ENCODE data around the gene SLC7A6OS. TPM values are rescaled to one million over a fixed set of nuclear protein-coding genes. Genes with fewer than 3 reads are reported as not detected.
A peak's percentile ranks its signal among the peaks of the same experiment; 100 is the strongest.

Gene SLC7A6OS
- total RNA-seq, 4 donors from 2014 or later: 11.4 to 26.0 (median 18.3) TPM

DNA sequence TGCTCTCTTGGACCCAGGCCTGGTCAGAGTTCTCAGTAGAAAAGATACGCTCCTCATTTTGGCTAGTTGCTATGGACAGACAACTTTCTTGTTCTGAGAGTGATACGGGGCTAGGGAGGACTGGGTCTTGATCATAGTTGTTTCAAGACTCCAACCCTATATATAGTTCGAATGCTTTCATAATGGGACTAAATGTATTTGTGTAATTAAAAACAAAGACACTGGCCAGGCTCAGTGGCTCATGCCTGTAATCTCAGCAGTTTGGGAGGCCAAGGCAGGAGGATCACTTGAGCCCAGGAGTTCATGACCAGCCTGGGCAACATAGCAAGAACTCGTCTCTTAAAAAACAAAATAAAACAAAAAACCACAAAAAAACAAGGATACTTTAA, 28.7 kb downstream of the SLC7A6OS start:
- Histone ChIP-seq H3K4me1 (peaks cover 0 to 32% (median 28%) of the 10 kb centered on the region in 4 donors), H3K36me3 (peaks cover 0 to 12% (median 0%) of the 10 kb centered on the region in 3 donors), H3K9me3 (no peaks in the 10 kb centered on the region), H3K27me3 (no peaks in the 10 kb centered on the region), H3K4me3 (no peak overlapping the region), H3K27ac (peak overlapping the region in 1 of 4 donors; percentile 79)
- no peak for DNase-seq
- TF ChIP-seq, protein P1, sequence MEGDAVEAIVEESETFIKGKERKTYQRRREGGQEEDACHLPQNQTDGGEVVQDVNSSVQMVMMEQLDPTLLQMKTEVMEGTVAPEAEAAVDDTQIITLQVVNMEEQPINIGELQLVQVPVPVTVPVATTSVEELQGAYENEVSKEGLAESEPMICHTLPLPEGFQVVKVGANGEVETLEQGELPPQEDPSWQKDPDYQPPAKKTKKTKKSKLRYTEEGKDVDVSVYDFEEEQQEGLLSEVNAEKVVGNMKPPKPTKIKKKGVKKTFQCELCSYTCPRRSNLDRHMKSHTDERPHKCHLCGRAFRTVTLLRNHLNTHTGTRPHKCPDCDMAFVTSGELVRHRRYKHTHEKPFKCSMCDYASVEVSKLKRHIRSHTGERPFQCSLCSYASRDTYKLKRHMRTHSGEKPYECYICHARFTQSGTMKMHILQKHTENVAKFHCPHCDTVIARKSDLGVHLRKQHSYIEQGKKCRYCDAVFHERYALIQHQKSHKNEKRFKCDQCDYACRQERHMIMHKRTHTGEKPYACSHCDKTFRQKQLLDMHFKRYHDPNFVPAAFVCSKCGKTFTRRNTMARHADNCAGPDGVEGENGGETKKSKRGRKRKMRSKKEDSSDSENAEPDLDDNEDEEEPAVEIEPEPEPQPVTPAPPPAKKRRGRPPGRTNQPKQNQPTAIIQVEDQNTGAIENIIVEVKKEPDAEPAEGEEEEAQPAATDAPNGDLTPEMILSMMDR (IDR thresholded peaks at IDR 0.05): no peak
- no peak for TF ChIP-seq POLR2A (IDR thresholded peaks at IDR 0.05)

DNA sequence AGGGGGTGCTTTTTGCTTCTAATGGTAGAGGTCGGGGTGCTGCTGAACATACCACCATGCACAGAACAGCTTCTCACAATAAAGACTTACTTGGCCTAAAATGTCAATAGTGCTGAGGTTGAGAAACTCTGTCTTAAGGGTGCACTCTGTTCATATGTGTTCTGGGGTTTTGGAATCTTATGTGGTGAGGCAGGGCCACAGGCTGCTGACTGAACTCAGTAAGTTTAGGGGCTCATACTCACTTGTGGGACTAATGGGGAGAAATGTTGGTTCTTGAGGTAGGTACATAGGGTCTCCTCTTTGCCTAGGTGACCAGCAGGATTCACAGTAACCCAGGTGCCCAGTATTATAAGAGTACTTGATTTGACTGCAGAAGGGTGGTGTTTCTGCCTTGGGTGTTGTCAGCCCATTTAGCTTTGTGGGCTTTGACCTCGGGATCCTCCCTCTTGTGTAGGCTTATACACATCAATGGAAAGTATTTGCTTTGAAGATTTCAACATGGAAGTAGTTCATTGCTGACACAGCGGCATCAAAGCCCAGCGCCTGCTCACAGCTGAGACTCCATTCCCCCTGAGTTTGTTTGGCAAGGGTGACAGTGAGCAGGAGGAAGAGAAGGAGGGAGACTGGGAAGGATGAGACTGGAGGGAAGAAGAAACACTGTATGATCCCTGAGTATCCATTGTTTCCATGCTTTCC, 29.2 kb downstream of the SLC7A6OS start:
- H3K9me3 ChIP-seq: no peaks in the 10 kb centered on the region
- DNase-seq: no peak
- peak overlapping the region in 2 of 4 donors; percentile 6 to 79 for H3K27ac ChIP-seq
- peaks cover 0 to 28% (median 24%) of the 10 kb centered on the region in 4 donors for H3K4me1 ChIP-seq
- no peak overlapping the region for H3K4me3 ChIP-seq
- no peaks in the 10 kb centered on the region for H3K27me3 ChIP-seq
- no peak for TF ChIP-seq POLR2A (IDR thresholded peaks at IDR 0.05)
- TF ChIP-seq, protein P1 (IDR thresholded peaks at IDR 0.05): no peak
- H3K36me3 ChIP-seq: peaks cover 0 to 10% (median 0%) of the 10 kb centered on the region in 3 donors

GRCh38 chr16:68279726-68280558, 30.8 kb downstream of the SLC7A6OS start:
- Histone ChIP-seq H3K36me3 (peaks cover 0 to 14% (median 0%) of the 10 kb centered on the region in 3 donors), H3K27me3 (no peaks in the 10 kb centered on the region), H3K9me3 (no peaks in the 10 kb centered on the region), H3K27ac (peak overlapping the region in 1 of 4 donors; percentile 6), H3K4me1 (peaks cover 0 to 22% (median 12%) of the 10 kb centered on the region in 4 donors), H3K4me3 (no peak overlapping the region)
- DNase-seq: no peak
- TF ChIP-seq, protein P1 (IDR thresholded peaks at IDR 0.05): no peak

- Histone ChIP-seq H3K27me3 (no peaks in the 10 kb centered on the region), H3K27ac (peak overlapping the region; percentile 28 to 67 (median 36)), H3K4me3 (no peak overlapping the region), H3K9me3 (no peaks in the 10 kb centered on the region), H3K4me1 (peaks cover 0 to 26% (median 10%) of the 10 kb centered on the region in 4 donors), H3K36me3 (peaks cover 0 to 16% (median 0%) of the 10 kb centered on the region in 3 donors)
- no peak for DNase-seq
- no peak for TF ChIP-seq POLR2A (IDR thresholded peaks at IDR 0.05)
- TF ChIP-seq, protein P1 (IDR thresholded peaks at IDR 0.05): no peak
Observed at GRCh38 chr16:68276223-68276622, 34.5 kb downstream of the SLC7A6OS start.

DNA sequence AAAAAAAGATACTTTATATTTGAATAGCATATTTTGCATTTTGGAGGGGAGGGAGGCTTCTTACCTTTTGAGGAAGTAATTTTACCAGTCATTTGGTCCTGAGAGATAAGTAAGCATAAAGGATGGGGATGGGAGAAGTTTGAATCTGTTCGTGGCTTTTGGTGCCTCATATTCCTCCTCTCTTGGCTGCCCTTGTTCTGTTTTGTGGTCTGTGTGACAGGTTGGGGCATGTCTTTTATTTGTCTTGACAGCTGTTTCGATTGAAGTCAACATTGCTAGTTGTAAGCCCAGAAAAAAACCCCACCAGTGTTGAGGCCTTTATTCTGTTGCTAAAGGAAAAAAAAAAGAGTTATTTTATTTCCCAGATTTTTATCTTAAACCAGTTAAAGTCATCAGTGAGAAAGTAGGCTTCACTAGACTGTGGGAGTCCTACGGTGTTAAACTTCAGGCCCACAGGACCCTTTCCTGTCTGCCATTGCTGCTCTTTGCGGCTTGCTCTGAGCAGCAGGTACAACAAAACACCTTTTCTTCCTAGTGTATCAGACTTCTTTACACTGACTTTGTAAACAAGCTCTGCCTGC, 35.0 kb downstream of the SLC7A6OS start:
- Histone ChIP-seq H3K4me1 (peaks cover 0 to 26% (median 10%) of the 10 kb centered on the region in 4 donors), H3K27me3 (no peaks in the 10 kb centered on the region), H3K27ac (peak overlapping the region; percentile 35 to 67 (median 39)), H3K9me3 (no peaks in the 10 kb centered on the region), H3K36me3 (peaks cover 0 to 16% (median 0%) of the 10 kb centered on the region in 3 donors), H3K4me3 (no peak overlapping the region)
- peak in 2 of 3 donors; percentile 64 to 74 for DNase-seq
- no peak for TF ChIP-seq POLR2A (IDR thresholded peaks at IDR 0.05)
- TF ChIP-seq, protein P1 (IDR thresholded peaks at IDR 0.05): no peak
